GM12875 (cell line): ENCODE results near the gene MBL2.

Experiments used
- H3K4me3 ChIP-seq: one replicate; pipeline ENCODE4 v1.5.1; 2011; ENCODE audit warnings: low read depth, low read length, control low read depth
- CTCF ChIP-seq: IDR thresholded peaks from 2 replicates; pipeline ENCODE4 v1.5.1; 2011; ENCODE audit warnings: low read depth, mild to moderate bottlenecking, control low read depth, inconsistent platforms, low read length, moderate library complexity, borderline replicate concordance; ENCODE audit not compliant: insufficient read depth

The MBL2 gene

GRCh38 chr10:52772623-52773022 lies at the start of gene MBL2:
Gene MBL2, minus strand, starts transcription at chr10:52772784. Its CDS starts 1,149 bp downstream, at chr10:52771635.
- no peak for TF ChIP-seq CTCF
- H3K4me3 ChIP-seq: no peak within 1 kb of the TSS

DNA sequence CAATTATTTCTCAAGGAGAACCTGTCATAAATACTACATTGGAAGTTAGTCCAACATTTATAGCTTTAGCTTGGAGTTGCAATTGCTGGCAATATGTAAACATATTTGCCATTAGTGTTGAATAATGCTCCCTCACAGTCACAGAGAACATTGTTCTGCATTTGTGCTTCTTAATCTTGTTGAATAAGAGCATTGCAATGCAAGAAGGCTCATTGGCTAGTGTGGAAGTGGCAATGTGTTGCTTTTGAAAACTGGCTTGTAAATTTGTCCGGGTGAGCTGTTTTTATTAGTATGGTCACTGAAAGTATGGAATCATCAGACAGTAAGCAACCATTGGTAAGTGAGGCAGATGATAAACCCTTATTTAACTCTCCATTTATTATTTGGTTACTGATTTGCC lies 47.7 kb upstream of the MBL2 start:
- no peak overlapping the region for H3K4me3 ChIP-seq
- TF ChIP-seq CTCF: no peak

DNA sequence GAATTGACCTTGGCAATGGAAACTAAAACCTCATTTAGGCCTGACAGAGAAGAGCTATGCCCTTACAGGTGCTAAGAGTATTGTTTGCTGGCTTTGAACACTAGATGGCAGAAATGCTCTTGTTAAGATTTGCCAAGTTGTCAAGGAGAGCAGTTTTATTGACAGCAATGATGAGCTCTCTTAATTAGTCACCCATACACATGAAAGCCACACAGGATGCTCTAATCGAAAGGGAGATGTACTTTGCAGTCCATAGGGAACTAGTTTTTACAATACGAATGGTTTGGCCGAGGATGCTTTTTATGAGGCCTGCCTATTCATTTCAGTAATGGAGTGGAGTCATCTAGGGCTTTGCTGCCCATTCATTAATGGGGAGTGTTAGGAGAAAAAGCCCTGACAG lies 45.4 kb upstream of the MBL2 start:
- peak; percentile 53; the same call in 1 of the 2 replicates for TF ChIP-seq CTCF
- no peak overlapping the region for H3K4me3 ChIP-seq

DNA sequence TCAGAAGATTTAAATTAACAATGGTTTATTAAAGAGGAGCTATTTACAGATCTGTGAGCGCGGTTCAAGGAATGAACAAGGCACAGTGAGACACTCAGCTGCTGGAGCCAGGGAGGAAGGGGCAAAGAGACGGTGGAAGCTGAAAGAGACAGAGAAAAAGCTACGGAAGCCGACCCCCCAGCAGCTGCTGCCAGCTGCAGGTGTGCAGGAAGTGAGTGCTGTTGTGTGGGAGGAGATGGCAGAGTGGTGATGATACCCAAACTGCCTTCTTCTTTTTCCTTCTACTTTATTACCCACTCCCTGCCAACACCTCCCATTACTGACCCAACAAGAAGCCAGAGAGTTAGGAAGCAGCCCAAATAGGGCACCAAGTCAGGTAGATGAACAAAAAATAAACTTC lies 41.9 kb upstream of the MBL2 start:
- no peak for TF ChIP-seq CTCF
- H3K4me3 ChIP-seq: no peak overlapping the region

DNA sequence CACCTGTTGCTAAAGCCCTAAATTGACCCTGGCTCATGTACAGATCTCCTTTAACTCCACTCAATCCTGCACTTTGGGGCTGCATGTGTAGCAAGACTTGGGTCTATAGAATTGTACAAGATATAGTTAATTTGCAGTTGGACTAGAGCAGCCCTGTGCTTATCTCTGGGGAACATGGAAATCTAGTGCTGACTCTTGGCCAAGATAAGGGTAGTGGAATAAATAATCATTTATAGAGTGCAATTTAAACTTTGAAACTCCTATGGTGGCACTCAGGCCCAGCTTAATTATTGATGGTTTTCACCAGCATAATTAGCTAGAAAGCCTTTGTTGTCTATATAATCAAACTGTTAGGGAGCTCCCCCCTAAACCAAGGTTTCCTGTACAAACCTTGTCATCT lies 39.2 kb upstream of the MBL2 start:
- H3K4me3 ChIP-seq: no peak overlapping the region
- TF ChIP-seq CTCF: no peak

- no peak for TF ChIP-seq CTCF
- H3K4me3 ChIP-seq: no peak overlapping the region
Observed at GRCh38 chr10:52810761-52811160, 38.2 kb upstream of the MBL2 start.

DNA sequence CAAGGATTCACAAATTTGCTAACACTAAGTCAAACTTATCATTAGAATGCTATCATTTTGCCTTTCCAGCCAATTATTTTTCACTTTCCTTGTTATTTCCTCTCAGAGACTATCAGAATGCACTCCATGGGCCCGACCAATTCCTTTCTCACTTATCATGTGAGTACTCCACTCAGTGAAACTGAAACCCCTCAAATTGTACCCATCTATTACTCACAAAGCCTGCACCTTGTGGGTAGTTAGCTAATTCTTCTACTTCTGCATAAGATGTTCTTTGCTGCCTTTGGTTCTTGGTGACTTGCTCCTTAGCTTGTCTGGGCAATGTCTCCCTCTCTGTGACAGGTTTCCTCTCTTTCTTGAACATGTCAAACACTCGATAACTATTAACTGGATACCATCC lies 35.2 kb upstream of the MBL2 start:
- TF ChIP-seq CTCF: no peak
- H3K4me3 ChIP-seq: no peak overlapping the region
